GM18861 (cell line): Measurements from ENCODE around the gene CD9.
"Not testable (repeated sequence)": the region's sequence is repeated elsewhere in the genome, so short reads cannot be mapped to it uniquely, and the experiment has no call there.

Source experiments
- ATAC-seq: cut with Tn5 transposase; IDR thresholded peaks from one replicate; pipeline ENCODE4 v1.9.1; 2021; ENCODE audit not compliant: unreplicated experiment

The CD9 gene

GRCh38 chr12:6200256-6201212 lies at the start of gene CD9:
TSS of gene CD9 (plus strand) at chr12:6200400. CDS start at chr12:6200500, 100 bp downstream.
- no peak for ATAC-seq

GRCh38 chr12:6154730-6155459 lies 45.3 kb upstream of the CD9 start:
- ATAC-seq: no peak

GRCh38 chr12:6157482-6157881 lies 42.7 kb upstream of the CD9 start:
- ATAC-seq: no peak

GRCh38 chr12:6158255-6158654 lies 41.9 kb upstream of the CD9 start:
- ATAC-seq: no peak

GRCh38 chr12:6158749-6159148 lies 41.5 kb upstream of the CD9 start:
- ATAC-seq: no peak

- not testable (repeated sequence) for ATAC-seq
These were observed 40.8 kb upstream of the CD9 start for GRCh38 chr12:6159166-6160011.

- not testable (repeated sequence) for ATAC-seq
These were observed 40.1 kb upstream of the CD9 start for GRCh38 chr12:6160049-6160649.

- ATAC-seq: no peak
These were observed 38.9 kb upstream of the CD9 start for GRCh38 chr12:6161124-6161882.

- no peak for ATAC-seq
These were observed 36.7 kb upstream of the CD9 start for GRCh38 chr12:6163416-6164060.

GRCh38 chr12:6165395-6165794 lies 34.8 kb upstream of the CD9 start:
- no peak for ATAC-seq

- no peak for ATAC-seq
These were observed 33.4 kb upstream of the CD9 start for GRCh38 chr12:6166808-6167207.

GRCh38 chr12:6167327-6168280 lies 32.6 kb upstream of the CD9 start:
- peak; percentile 67 for ATAC-seq

- ATAC-seq: no peak
These were observed 28.7 kb upstream of the CD9 start for GRCh38 chr12:6171409-6172015.

- no peak for ATAC-seq
These were observed 28.1 kb upstream of the CD9 start for GRCh38 chr12:6172086-6172485.

GRCh38 chr12:6172862-6173261 lies 27.3 kb upstream of the CD9 start:
- ATAC-seq: no peak

GRCh38 chr12:6177642-6178358 lies 22.4 kb upstream of the CD9 start:
- ATAC-seq: no peak
